ENCODE data around the gene PGA3.
"Not testable (repeated sequence)": the region's sequence is repeated elsewhere in the genome, so short reads cannot be mapped to it uniquely, and the experiment has no call there.

DNA sequence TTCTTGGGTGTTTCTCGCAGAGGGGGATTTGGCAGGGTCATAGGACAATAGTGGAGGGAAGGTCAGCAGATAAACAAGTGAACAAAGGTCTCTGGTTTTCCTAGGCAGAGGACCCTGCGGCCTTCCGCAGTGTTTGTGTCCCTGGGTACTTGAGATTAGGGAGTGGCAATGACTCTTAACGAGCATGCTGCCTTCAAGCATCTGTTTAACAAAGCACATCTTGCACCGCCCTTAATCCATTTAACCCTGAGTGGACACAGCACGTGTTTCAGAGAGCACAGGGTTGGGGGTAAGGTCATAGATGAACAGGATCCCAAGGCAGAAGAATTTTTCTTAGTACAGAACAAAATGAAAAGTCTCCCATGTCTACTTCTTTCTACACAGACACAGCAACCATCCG is 37.5 kb upstream of the PGA3 start:
- not testable (repeated sequence) for TF ChIP-seq TCF4 (CRISPR knock-in tag; IDR thresholded peaks at IDR 0.05; ENCODE audit: borderline replicate concordance); RARB (CRISPR knock-in tag; IDR thresholded peaks at IDR 0.05); PPARA (CRISPR knock-in tag; IDR thresholded peaks at IDR 0.05; ENCODE audit: borderline replicate concordance)
